ENCODE results near the gene ATP1B2. TPM values are rescaled to one million over a fixed set of nuclear protein-coding genes. Genes with fewer than 3 reads are reported as not detected.

ATP1B2 gene
- total RNA-seq, 2 experiments from 2014 or later: 0.08 TPM; not detected in 1

Other genes starting within 250 kb of the ATP1B2 start
- gene TMEM256, start 246.8 kb upstream of the ATP1B2 start, total RNA-seq: 10 to 100 TPM; 47.2 to 48.3 TPM
- 1 to 10 TPM in 1 of 2 experiments, under 1 TPM in 1; 0.89 to 1.4 TPM for gene NLGN2, start 243.1 kb upstream of the ATP1B2 start, total RNA-seq
- gene SPEM1, start 230.6 kb upstream of the ATP1B2 start, total RNA-seq: not detected
- gene SPEM2, start 225.3 kb upstream of the ATP1B2 start, total RNA-seq: not detected
- gene SPEM3, start 222.1 kb upstream of the ATP1B2 start, total RNA-seq: not detected
- gene TMEM102, start 215.5 kb upstream of the ATP1B2 start, total RNA-seq: 10 to 100 TPM; 16.7 to 18.1 TPM
- gene FGF11, start 211.4 kb upstream of the ATP1B2 start, total RNA-seq: 1 to 10 TPM; 6.8 to 9.4 TPM
- 10 to 100 TPM; 18.8 to 19.2 TPM for gene CHRNB1, start 205.9 kb upstream of the ATP1B2 start, total RNA-seq
- gene ZBTB4, start 171.3 kb upstream of the ATP1B2 start, total RNA-seq: 10 to 100 TPM; 25.8 to 28.4 TPM
- not detected for gene SLC35G6, start 169.5 kb upstream of the ATP1B2 start, total RNA-seq
- 100 to 1,000 TPM; 175 to 201 TPM for gene POLR2A, start 166.6 kb upstream of the ATP1B2 start, total RNA-seq
- gene TNFSF12, start 101.9 kb upstream of the ATP1B2 start, total RNA-seq: 10 to 100 TPM; 79.6 to 82.5 TPM
- 1 to 10 TPM; 3.8 to 4.0 TPM for gene TNFSF13, start 92.2 kb upstream of the ATP1B2 start, total RNA-seq
- gene SENP3, start 89.0 kb upstream of the ATP1B2 start, total RNA-seq: 10 to 100 TPM; 51.8 to 53.0 TPM
- gene CD68, start 71.3 kb upstream of the ATP1B2 start, total RNA-seq: 1 to 10 TPM; 3.8 to 4.4 TPM
- 10 to 100 TPM; 62.3 to 81.7 TPM for gene MPDU1, start 67.1 kb upstream of the ATP1B2 start, total RNA-seq
- under 1 TPM; 0.57 to 0.71 TPM for gene SOX15, start 60.8 kb upstream of the ATP1B2 start, total RNA-seq
- 10 to 100 TPM; 27.5 to 28.8 TPM for gene FXR2, start 36.0 kb upstream of the ATP1B2 start, total RNA-seq
- 10 to 100 TPM; 18.5 to 23.6 TPM for gene SAT2, start 23.1 kb upstream of the ATP1B2 start, total RNA-seq
- not detected for gene SHBG, start 20.8 kb upstream of the ATP1B2 start, total RNA-seq
- 100 to 1,000 TPM; 154 to 182 TPM for gene TP53, start 36.6 kb downstream of the ATP1B2 start, total RNA-seq
- 10 to 100 TPM; 22.6 to 24.2 TPM for gene WRAP53, start 37.6 kb downstream of the ATP1B2 start, total RNA-seq
- not detected for gene EFNB3, start 54.3 kb downstream of the ATP1B2 start, total RNA-seq
- gene DNAH2, start 66.8 kb downstream of the ATP1B2 start, total RNA-seq: not detected
- 10 to 100 TPM; 12.3 to 12.8 TPM for gene KDM6B, start 183.3 kb downstream of the ATP1B2 start, total RNA-seq
- under 1 TPM; 0.55 to 0.87 TPM for gene TMEM88, start 204.1 kb downstream of the ATP1B2 start, total RNA-seq
- gene NAA38, start 206.6 kb downstream of the ATP1B2 start, total RNA-seq: 10 to 100 TPM; 84.2 to 93.0 TPM
- 1 to 10 TPM; 8.2 to 9.0 TPM for gene CYB5D1, start 207.1 kb downstream of the ATP1B2 start, total RNA-seq
- 100 to 1,000 TPM; 216 to 223 TPM for gene CHD3, start 237.9 kb downstream of the ATP1B2 start, total RNA-seq

Measured in activated CD4-positive, alpha-beta T cell treated with anti-CD3 and anti-CD28 coated beads, Interleukin-2, amount 10 ng/mL, durations not matched to agents 7 days and 5 days (primary cell).